ENCODE results near the gene RD3L.
"Not testable (repeated sequence)": the region's sequence is repeated elsewhere in the genome, so short reads cannot be mapped to it uniquely, and the experiment has no call there.

Gene RD3L

GRCh38 chr14:103928011-103928890, 14.1 kb downstream of the RD3L start, which contains the start of gene TDRD9:
Gene TDRD9 (plus strand): TSS chr14:103928456. CDS start chr14:103928510, 54 bp downstream.
- no peak for DNase-seq (ENCODE audit: low read depth)

DNA sequence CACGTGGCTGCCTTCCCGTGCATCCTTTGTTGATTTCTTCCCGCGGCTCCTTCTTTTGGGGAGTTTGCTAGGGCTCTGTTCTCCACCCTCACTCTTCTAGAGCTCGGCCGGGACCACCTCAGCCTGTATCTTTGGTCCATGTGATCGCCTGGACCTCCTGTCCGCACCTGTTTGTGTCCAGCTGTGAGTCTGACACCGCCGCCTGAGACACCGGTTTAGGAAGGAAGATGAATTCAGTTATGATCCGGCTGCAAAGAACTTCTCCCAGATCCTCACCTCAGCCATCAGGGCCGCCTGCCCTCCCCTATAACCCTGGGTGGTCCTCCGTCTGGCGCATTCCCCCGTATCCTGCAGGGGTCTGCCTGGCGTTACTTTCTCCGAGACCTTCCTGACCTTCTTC, 14.8 kb downstream of the RD3L start:
- no peak for DNase-seq (ENCODE audit: low read depth)

DNA sequence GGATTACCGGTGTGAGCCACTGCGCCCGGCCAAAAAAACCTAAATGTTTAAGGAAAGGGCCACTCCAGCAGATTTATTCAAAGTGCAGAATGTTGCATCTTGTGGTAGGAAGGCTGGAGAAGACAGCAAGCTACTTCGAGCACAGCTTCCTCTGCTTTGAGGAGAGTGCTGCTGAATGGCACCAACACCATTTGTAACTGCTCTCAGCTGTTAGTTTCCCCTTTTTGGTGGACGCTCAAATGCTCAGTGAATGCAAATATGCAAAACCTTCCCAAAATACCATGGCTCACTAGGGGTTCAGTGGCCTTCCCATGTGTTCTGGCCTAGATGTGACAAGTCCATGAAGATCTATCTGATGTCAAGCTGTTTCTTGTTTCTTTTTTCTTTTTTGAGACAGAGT, 17.0 kb downstream of the RD3L start:
- no peak for DNase-seq (ENCODE audit: low read depth)

DNA sequence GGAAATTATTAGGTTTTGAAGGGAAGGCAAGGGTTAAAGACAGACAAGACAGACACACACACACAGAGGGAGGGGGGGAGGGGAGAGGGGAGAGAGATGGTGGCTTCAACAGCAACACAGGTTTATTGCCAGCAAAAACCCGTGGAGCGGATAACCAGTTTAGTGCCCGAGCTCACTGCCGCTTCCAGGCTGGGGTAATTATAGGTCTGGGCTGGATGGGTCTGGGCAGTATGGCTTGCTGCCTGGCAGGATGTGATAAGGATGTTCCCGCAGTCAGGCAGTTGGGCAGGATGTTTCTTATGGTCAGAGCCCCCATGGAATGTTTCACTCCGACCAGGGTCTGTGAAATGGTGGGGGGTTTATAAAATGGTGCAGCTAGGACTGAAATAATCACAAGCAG, 18.5 kb downstream of the RD3L start:
- DNase-seq (ENCODE audit: low read depth), result peak; percentile 5

GRCh38 chr14:103921855-103922200, 20.5 kb downstream of the RD3L start:
- DNase-seq (ENCODE audit: low read depth), result not testable (repeated sequence)

- DNase-seq (ENCODE audit: low read depth), result peak; percentile 91
Observed at GRCh38 chr14:103920981-103921854, 21.1 kb downstream of the RD3L start.

- no peak for DNase-seq (ENCODE audit: low read depth)
Observed at GRCh38 chr14:103916636-103917262, 25.6 kb downstream of the RD3L start.

GRCh38 chr14:103915616-103916015, 26.7 kb downstream of the RD3L start:
- DNase-seq (ENCODE audit: low read depth), result no peak

DNA sequence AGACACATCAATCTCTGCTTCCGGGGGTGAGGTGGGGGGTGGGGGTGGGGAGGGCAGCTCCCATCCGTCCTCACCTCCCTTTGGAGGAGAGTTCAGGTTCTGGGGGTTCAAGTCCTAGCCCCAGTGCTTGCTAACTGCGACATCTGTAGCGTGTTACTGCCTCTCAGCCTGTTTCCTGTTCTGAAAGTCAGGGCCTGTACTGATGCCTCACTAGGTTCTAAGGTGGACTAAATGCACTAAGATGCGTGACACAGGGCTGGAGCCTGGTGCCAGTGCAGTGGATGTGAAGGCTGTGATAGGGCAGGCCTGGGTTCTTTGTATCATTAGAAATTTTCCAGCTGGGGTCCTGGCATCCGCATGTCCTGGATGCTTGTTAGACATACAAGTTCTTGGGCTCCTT, 31.3 kb downstream of the RD3L start:
- DNase-seq (ENCODE audit: low read depth), result no peak

DNA sequence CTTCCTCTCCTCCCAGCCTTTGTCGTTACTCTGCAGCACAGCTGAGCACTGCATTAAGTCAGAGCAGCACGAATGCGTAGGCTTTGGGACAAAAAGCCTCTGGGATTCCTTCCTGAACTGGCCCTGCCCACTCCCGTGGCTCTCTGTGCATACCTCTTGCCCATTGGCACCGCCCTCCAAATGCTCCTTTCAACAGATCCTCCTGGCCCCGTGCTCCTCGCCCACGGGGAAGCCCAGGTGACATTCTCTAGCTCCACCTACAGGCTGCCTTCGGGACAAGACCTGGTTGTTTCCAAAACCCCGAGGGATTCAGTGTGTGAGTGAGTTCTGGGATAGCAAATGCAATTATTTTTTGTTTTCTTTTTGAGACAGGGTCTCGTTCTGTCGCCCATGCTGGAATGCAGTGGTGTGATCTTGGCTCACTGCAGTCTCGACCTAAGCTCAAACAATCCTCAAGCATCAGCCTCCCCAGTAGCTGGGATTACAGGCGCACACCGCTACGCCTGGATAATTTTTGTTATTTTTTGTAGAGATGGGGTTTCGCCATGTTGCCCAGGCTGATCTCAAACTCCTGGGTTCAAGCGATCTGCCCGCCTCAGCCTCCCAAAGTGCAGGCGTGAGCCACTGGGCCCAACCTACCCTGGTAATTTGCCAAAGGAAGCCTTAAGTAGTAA, 31.9 kb downstream of the RD3L start:
- DNase-seq (ENCODE audit: low read depth), result peak; percentile 77

GRCh38 chr14:103909531-103910261, 32.6 kb downstream of the RD3L start:
- DNase-seq (ENCODE audit: low read depth), result no peak

GRCh38 chr14:103908580-103908979, 33.7 kb downstream of the RD3L start:
- no peak for DNase-seq (ENCODE audit: low read depth)

GRCh38 chr14:103905842-103906456, 36.4 kb downstream of the RD3L start:
- no peak for DNase-seq (ENCODE audit: low read depth)

GRCh38 chr14:103904493-103905107, 37.7 kb downstream of the RD3L start:
- DNase-seq (ENCODE audit: low read depth), result no peak

GRCh38 chr14:103899833-103900232, 42.5 kb downstream of the RD3L start:
- no peak for DNase-seq (ENCODE audit: low read depth)

DNA sequence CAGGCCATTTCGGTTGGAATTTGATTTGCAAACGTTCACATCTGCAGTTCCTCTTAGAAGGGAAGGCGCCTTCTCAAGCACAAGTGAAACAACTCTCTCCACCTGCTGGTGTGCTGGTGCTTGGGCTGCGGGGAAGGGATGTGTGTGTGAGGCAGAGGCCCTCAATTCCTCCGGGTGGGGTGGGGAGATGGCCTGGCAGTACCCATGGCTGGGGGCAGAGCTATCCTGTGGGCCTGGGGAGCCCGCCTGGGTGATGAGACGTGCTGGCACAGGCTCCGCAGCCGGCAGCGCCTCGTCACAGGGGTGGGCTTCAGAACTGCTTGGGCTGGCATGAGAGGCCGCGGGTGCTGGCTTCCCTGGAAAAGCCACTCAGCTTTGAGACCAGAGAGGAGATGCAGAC, 43.0 kb downstream of the RD3L start:
- DNase-seq (ENCODE audit: low read depth), result no peak

GRCh38 chr14:103898711-103899110, 43.6 kb downstream of the RD3L start:
- DNase-seq (ENCODE audit: low read depth), result no peak

DNA sequence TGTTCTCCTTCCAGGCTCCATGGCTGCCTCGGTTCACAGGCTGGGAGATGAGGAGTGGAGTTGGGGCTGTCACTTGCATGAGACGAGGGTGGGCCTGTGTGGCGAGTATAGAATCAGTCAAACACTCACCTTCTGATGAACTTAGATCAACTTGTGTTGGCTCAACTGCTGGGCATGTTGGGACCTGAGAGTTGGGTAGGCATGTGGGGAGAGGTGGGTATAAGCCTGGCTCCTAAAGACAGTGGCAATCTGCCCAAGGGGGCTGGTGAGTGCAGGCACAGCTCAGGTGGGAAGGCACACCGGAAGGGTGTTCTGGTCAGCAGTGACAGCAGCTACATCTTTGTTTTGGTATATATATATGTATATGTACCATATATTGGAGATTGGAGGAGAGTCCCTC, 44.1 kb downstream of the RD3L start:
- no peak for DNase-seq (ENCODE audit: low read depth)

GRCh38 chr14:103897075-103897947, 45.0 kb downstream of the RD3L start:
- DNase-seq (ENCODE audit: low read depth), result no peak

Measured in EH (cell line).